Ramos (cell line): ENCODE results near the gene DMXL2.
"Not testable (repeated sequence)": the region's sequence is repeated elsewhere in the genome, so short reads cannot be mapped to it uniquely, and the experiment has no call there.

ENCODE experiments used
- in situ Hi-C: fragments of 300-500 bp; cut with MboI; formaldehyde crosslinking; loops from one replicate; pipeline ENCODE4 v1.14.3; 2022; ENCODE audit warnings: low sequenced_read_pairs; ENCODE audit not compliant: unreplicated experiment

The DMXL2 gene

DNA sequence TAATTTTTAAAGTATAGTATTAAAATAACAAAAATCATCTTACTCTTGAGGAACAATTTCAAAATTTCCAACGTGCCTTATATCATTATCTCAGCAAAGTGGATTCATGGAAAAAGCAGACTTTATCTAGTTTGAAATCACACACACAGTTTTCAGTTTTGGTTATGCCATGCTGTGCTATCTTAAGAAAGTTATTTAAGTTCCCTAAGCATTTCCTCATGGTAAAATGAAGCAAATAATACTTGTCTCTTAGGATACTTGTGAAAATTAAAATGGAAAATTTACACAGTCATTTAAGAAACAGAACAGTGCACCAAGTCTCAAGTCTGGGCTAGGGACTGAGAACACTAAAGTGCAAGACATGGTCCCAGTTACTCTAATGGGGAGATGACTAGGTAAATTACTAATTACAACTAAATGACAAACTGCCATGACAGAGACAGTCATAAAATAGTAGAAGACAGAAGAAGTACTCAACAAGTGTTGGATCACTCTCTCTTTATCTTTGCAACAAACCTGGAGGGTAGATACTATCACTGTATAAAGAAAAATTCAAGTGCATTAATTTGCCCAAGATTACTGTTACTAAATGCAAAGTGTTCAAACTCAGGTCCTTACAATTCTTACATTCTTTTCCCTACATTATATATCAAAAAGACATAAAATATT is 44.8 kb downstream of the DMXL2 start:
- in situ Hi-C loops = no loop called here

GRCh38 chr15:51576911-51577500 is 45.6 kb downstream of the DMXL2 start:
- in situ Hi-C loops = no loop called here

- in situ Hi-C loops = no loop called here
Observed at GRCh38 chr15:51576286-51576850, 46.2 kb downstream of the DMXL2 start.

DNA sequence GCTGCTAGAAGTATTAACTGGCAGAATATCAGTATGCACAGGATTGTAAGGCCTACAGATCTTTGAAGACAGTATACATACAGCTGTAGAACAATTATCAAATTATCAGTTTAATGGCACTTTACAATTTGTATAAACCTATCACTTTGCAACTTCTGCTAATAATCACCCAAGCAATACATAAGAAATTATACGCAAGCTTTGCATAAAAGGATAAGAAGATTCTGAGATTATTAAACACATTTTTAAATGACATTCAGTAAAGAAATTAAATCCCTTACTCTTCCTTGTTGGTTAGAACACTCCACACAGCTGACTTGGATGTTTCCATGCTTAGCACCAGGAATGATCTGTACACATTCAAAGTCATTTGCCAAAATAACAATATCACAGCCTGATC is 46.8 kb downstream of the DMXL2 start:
- in situ Hi-C loops = no loop called here

GRCh38 chr15:51573352-51573751 is 49.2 kb downstream of the DMXL2 start:
- in situ Hi-C loops = not testable (repeated sequence)

- in situ Hi-C loops = not testable (repeated sequence)
Observed at GRCh38 chr15:51568939-51569784, 53.4 kb downstream of the DMXL2 start.

- in situ Hi-C loops = no loop called here
Observed at GRCh38 chr15:51561271-51561670, 61.3 kb downstream of the DMXL2 start.

GRCh38 chr15:51558876-51559275 is 63.7 kb downstream of the DMXL2 start:
- in situ Hi-C loops = no loop called here

DNA sequence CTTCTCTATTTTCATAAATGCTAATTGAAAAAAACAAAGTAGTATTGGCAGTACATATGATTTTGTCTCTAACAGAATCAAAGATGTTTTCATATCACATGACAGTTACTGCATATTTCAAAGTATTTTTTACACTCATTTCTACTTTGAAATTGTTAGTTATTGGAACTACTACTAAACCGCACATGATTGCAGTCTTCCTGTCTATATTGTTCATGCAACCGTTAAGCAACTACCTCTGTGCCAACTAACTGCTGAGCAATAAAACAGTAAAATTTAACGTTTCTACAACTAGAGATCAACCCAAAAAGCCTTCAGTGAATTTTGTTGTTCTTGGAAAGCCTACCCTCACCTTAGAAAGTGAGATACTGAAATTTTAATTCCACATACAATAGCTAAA is 64.2 kb downstream of the DMXL2 start:
- in situ Hi-C loops = no loop called here

DNA sequence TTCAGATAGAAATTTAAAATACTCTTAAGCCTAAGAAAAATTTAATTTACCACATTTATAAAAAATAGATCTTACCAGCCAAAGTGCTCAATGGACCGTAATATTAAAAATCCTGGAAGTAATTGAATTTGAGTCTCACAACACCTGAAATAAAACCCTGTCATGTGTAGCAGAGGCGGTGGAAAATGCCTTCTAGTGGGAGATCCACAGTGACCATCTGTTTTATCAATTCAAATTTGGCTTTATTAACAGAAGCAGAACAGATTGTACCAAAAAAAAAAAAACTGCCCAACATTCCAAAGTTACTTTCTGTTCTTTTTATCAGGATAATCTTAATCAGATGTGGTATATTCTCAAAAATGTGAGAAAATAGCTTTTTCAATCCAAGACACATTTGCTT is 71.7 kb downstream of the DMXL2 start:
- in situ Hi-C loops = no loop called here

DNA sequence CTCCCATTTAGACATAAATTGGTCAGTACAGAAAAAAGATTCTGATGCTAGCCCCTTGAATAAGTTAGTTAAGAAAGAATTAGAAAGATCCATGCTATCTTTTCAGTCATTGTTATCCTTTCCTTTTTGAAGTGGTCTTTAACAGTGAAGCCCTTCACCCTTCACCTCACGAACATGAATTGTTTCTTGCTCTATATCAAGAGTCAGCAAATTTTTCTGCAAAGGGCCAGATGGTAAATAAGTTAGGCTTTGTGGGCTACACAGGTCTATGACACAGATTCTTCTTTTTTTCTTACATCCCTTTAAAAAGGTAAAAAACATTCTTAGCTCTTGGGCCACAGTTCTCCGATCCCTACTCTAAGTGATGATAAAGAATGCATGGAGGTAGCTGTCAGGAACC is 74.9 kb downstream of the DMXL2 start:
- in situ Hi-C loops = no loop called here

GRCh38 chr15:51536965-51537574 is 85.5 kb downstream of the DMXL2 start:
- in situ Hi-C loops = no loop called here

DNA sequence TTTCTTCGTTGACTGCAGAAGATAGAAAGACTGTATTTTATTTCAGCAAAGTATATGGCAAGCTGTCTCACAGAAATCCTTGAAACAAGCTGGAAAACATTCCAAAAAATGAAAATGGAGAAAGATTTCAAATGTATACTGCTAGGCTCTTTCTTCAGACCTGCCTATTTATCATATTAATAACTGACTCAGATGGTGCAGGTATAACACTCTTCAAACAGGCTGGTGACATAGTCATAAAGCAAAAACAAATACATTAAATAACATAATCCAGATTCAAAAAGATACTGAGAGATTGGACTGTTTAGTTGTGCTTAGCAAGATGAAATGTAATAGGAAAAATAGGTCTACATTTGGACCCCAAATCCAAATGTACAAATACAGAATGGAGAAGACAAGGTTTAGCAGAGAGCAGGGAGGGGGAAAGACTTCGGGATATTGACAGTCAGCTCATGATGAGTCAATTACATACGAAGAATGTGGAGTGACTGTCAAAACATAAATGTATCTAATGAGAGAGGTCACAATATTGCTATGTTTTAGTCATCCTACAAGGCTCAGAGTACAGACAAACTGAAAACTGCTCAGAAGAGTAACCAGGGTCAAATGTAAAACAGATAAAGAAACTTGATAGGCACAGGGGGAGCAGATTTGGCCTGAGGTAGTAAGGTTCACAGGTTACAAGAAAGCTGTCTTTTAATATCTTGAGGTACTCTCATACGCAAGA is 88.7 kb downstream of the DMXL2 start:
- in situ Hi-C loops = no loop called here

DNA sequence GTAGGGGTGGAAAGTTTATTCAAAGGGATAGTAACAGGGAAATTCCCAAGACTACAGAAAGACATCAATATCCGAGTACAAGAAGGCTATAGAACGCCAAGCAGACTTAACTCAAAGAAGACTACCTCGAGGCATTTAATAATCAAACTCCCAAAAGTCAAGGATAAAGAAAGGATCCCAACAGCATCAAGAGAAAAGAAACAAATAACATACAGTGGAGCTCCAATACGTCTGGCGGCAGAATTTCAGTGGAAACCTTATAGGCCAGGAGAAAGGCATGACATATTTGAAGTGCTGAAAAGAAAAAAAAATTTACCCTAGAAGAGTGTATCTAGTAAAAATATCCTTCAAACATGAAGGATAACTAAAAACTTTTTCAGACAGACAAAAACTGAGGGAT is 95.6 kb downstream of the DMXL2 start:
- in situ Hi-C loops = no loop called here

DNA sequence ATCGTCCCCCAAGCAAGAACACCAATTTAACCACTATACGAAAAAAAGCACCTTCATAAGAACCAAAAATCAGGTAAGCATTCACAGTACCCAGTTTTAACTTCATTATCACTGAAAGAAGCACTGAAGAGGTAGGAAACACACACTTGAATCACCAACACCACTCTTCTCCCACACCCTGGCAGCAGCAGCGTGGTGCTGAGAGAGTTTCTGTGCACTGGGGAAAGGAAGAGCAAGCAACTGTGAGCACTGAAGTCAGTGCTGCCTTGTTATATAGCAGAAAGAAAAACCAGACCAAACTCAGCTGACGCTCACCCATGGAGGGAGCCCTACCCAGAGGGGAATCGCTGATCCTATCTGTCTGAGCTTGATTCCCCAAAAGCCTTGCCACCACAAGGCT is 98.2 kb downstream of the DMXL2 start:
- in situ Hi-C loops = no loop called here

- in situ Hi-C loops = no loop called here
Observed at GRCh38 chr15:51516291-51516690, 106.3 kb downstream of the DMXL2 start.

DNA sequence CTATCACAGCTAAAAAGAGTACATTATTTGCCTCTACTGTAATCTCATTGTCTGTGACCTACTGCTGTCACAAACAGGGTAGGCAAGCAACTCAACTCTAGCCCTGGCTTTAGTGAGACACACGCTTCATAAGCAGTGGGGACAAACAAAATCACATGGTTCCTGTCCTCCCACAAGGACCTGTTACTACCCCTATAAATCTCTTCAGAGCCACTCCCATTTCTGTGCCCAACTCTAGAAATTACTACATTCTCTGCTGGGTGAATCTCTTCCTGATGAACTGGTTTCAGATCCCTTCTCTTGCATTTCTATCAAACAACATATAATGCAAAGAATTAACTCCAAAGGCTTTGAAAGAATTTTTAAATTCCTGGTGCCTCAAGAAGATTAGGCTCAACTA is 117.3 kb downstream of the DMXL2 start:
- in situ Hi-C loops = no loop called here

GRCh38 chr15:51503003-51503402 is 119.6 kb downstream of the DMXL2 start:
- in situ Hi-C loops = no loop called here

DNA sequence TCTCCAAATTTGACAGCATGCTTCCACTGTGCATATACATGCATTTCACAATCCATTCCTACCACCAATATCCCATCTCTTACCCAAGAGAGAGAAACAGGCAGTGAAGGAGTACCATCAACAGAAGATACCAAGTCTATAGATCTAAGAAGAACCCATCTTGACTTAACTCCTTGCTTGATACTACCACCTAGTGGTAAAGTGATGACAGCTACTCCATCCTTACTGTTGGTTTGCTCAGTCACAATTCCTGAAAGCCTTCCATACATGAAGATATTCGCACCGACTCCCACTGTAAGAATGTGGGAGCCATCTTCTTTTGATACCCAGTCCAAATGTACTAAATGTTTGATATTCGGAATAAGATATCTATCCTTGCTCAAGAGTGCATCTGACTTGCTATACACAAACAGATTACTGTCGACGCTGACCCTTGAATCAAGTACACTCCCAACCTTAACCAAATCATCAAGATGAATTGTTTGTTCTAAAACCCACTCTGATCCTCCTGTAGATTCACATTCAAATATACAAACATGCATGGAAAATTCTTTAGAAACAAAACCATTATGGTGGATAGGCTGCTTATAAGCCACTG is 123.1 kb downstream of the DMXL2 start:
- in situ Hi-C loops = no loop called here

- in situ Hi-C loops = no loop called here
Observed at GRCh38 chr15:51497806-51498205, 124.8 kb downstream of the DMXL2 start.
